Right atrium auricular region (tissue), 2 donors: ENCODE data around the gene ACADSB. TPM values are rescaled to one million over a fixed set of nuclear protein-coding genes. Genes with fewer than 3 reads are reported as not detected.

Experiments
- DNase-seq: peaks from one replicate; pipeline ENCODE4 v3.0.0-alpha.2; 2019; ENCODE audit warnings: low spot score
- H3K27ac ChIP-seq, 2 donors: fragments of 200-600 bp; sonication (generic); 1 replicate in 1 of 2; 2 replicates in 1 of 2; pipeline ENCODE4 v1.5.1; 2016 to 2019
- H3K27me3 ChIP-seq, 2 donors: fragments of 200-600 bp; sonication (generic); one replicate each; pipeline versions ENCODE4 v1.5.1 to v1.6.0; 2017 to 2019
- H3K36me3 ChIP-seq: fragments of 200-600 bp; sonication (generic); one replicate; pipeline ENCODE4 v1.5.1; 2016
- H3K4me1 ChIP-seq, 2 donors: fragments of 200-600 bp; sonication (generic); one replicate each; pipeline versions ENCODE4 v1.5.1 to v1.6.0; 2017 to 2019
- H3K4me3 ChIP-seq, 2 donors: fragments of 200-600 bp; sonication (generic); 1 replicate in 1 of 2; 2 replicates in 1 of 2; pipeline ENCODE4 v1.5.1; 2017 to 2019; ENCODE audit warnings: mild to moderate bottlenecking in 1 of 2, moderate library complexity in 1 of 2
- H3K9me3 ChIP-seq, 2 donors: fragments of 200-600 bp; sonication (generic); one replicate each; pipeline ENCODE4 v1.5.1; 2019
- total RNA-seq, 2 donors: library from RNA; depleted of rRNA; stranded (reverse); fragments of >200 nt; gene quantifications; one replicate each; pipeline ENCODE4 v1.1.0, GENCODE V29; 2016
- TF ChIP-seq, protein P1 (sequence below), 2 donors: fragments of 200-600 bp; sonication (generic); IDR thresholded peaks; one replicate each; pipeline ENCODE4 v1.5.1; 2019; ENCODE audit warnings: antibody characterized with exemption in 2 of 2

The ACADSB gene
- total RNA-seq, 2 donors from 2014 or later: 17.7 to 41.1 TPM

GRCh38 chr10:123034332-123034731 lies 25.5 kb downstream of the ACADSB start:
- peaks cover 31% of the 10 kb centered on the region for H3K36me3 ChIP-seq

GRCh38 chr10:123035467-123036086 lies 26.8 kb downstream of the ACADSB start:
- Histone ChIP-seq H3K36me3 (peaks cover 31% of the 10 kb centered on the region), H3K4me3 (no peak overlapping the region), H3K4me1 (no peaks in the 10 kb centered on the region), H3K27ac (no peak overlapping the region), H3K27me3 (no peaks in the 10 kb centered on the region), H3K9me3 (no peaks in the 10 kb centered on the region)
- TF ChIP-seq, protein P1, sequence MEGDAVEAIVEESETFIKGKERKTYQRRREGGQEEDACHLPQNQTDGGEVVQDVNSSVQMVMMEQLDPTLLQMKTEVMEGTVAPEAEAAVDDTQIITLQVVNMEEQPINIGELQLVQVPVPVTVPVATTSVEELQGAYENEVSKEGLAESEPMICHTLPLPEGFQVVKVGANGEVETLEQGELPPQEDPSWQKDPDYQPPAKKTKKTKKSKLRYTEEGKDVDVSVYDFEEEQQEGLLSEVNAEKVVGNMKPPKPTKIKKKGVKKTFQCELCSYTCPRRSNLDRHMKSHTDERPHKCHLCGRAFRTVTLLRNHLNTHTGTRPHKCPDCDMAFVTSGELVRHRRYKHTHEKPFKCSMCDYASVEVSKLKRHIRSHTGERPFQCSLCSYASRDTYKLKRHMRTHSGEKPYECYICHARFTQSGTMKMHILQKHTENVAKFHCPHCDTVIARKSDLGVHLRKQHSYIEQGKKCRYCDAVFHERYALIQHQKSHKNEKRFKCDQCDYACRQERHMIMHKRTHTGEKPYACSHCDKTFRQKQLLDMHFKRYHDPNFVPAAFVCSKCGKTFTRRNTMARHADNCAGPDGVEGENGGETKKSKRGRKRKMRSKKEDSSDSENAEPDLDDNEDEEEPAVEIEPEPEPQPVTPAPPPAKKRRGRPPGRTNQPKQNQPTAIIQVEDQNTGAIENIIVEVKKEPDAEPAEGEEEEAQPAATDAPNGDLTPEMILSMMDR (IDR thresholded peaks at IDR 0.05): no peak
- DNase-seq: no peak

More at GRCh38 chr10:123034332-123034731, 25.5 kb downstream of the ACADSB start:
- Histone ChIP-seq H3K4me3 (no peak overlapping the region), H3K27me3 (no peaks in the 10 kb centered on the region), H3K9me3 (no peaks in the 10 kb centered on the region), H3K4me1 (no peaks in the 10 kb centered on the region), H3K27ac (no peak overlapping the region)
- DNase-seq: no peak
- TF ChIP-seq, protein P1 (IDR thresholded peaks at IDR 0.05): no peak

DNA sequence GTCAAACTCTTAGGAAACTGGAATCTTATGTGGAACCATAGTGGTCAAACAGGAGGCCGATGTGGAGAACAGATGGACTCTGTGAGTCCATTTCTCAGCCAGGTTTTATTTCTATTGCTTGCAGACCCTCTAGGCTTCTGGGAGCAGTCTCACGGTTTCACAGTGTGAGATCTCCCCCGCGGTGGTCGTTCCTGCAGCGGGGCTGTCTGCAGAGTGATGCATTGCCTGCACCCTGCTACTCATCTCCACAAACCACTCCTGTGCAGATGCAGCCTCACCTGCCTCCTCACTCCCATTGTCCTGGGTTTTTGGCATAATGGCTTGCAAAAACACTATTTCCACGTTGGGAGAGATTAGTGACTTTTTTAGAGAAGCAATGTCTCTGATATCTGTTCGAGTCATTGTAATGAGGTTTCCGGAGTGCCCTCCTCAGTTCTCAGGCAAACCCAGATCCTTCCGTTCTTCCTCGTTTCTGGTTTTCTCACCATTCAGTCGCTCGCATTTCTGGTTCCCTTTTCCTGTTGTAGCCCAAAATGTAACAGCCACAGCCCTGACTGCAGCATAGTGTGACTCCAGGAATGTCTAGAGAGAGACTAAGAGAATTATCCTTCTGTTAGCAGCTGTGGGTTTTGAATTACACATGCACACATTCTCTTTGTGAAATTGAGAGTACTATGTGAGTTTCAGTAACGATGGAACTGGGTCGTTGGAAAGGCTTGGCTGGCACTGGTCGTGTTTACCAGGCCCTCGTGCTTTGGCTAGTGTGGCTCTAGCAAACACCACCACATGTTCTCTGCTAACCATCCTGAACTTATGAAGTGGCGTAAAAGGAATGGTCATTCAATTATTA lies 30.2 kb downstream of the ACADSB start:
- Histone ChIP-seq H3K9me3 (no peaks in the 10 kb centered on the region), H3K4me1 (no peaks in the 10 kb centered on the region)
- DNase-seq: no peak

GRCh38 chr10:123039632-123039930 lies 30.8 kb downstream of the ACADSB start:
- TF ChIP-seq, protein P1 (IDR thresholded peaks at IDR 0.05): no peak
- peaks cover 27% of the 10 kb centered on the region for H3K36me3 ChIP-seq
- DNase-seq: no peak
- no peak overlapping the region for H3K27ac ChIP-seq
- H3K27me3 ChIP-seq: no peaks in the 10 kb centered on the region
- no peak overlapping the region for H3K4me3 ChIP-seq
- H3K4me1 ChIP-seq: no peaks in the 10 kb centered on the region
- H3K9me3 ChIP-seq: no peaks in the 10 kb centered on the region

More for the DNA sequence above, 30.2 kb downstream of the ACADSB start:
- H3K27me3 ChIP-seq: no peaks in the 10 kb centered on the region
- no peak overlapping the region for H3K4me3 ChIP-seq
- TF ChIP-seq, protein P1 (IDR thresholded peaks at IDR 0.05): no peak
- peaks cover 31% of the 10 kb centered on the region for H3K36me3 ChIP-seq
- H3K27ac ChIP-seq: no peak overlapping the region

DNA sequence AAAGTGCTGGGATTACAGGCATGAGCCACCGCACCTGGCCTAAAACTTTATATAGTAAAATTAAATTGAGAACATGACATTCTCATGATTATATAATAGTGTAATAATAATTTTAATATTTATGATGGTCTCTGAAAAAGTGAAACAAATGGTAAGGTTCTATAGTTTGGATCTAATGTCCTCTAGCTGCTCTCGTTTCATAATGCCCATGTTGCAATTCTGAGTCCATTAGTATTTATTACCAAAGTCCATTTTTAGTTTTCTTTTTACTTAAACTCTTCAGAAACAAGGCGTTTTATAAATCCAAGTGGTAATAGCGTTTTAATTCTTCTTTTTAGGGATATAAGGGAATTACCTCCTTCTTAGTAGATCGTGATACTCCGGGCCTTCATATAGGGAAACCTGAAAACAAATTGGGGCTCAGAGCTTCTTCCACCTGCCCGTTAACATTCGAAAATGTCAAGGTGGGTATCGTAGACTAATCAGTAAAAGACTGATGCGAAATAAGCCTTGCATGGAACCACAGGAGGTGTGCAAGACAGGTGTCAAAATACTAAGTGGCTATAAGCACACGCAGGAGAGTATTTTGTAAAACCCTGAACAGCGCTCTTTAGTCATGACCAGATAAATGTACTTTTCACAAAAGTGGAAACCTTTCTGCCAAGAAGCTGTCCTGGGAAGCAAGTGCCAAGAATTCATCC lies 34.1 kb downstream of the ACADSB start:
- no peaks in the 10 kb centered on the region for H3K9me3 ChIP-seq
- no peaks in the 10 kb centered on the region for H3K27me3 ChIP-seq
- no peak overlapping the region for H3K27ac ChIP-seq
- H3K36me3 ChIP-seq: peaks cover 13% of the 10 kb centered on the region
- TF ChIP-seq, protein P1 (IDR thresholded peaks at IDR 0.05): no peak
- no peaks in the 10 kb centered on the region for H3K4me1 ChIP-seq
- DNase-seq: no peak
- no peak overlapping the region for H3K4me3 ChIP-seq
